K562 (cell line): ENCODE results near the gene KNCN.

ENCODE experiments used
- CTCF ChIP-seq, 3 experiments: IDR thresholded peaks in 2 of 3; conservative IDR thresholded peaks in 1 of 3; 2 replicates each; pipeline ENCODE4 v1.5.1; 2011 to 2012; ENCODE audit warnings: low read length in 3 of 3, mild to moderate bottlenecking in 3 of 3, control low read depth in 2 of 3, improper control_type of control experiment in 1 of 3, inconsistent platforms in 1 of 3, low read depth in 1 of 3, mixed read lengths in 1 of 3, moderate library complexity in 1 of 3; ENCODE audit not compliant: insufficient read depth in 2 of 3
- CUX1 ChIP-seq: fragments of 200-800 bp; sonication (Bioruptor generic); IDR thresholded peaks from 2 replicates; pipeline ENCODE4 v1.6.1; 2016; ENCODE audit warnings: missing genetic modification characterization, missing compliant biosample characterization
- FOXJ3 ChIP-seq: sonication (generic); formaldehyde crosslinking; IDR thresholded peaks from 2 replicates; pipeline ENCODE4 v1.4.0; 2020; ENCODE audit warnings: mild to moderate bottlenecking, missing genetic modification reagents
- MAZ ChIP-seq, 2 experiments: fragments of 450-650 bp in 1 of 2; sonication (generic) in 1 of 2; formaldehyde crosslinking; IDR thresholded peaks in 1 of 2; conservative IDR thresholded peaks in 1 of 2; 2 replicates each; pipeline versions ENCODE4 v1.4.0 to v1.5.0; 2020; ENCODE audit warnings: mild to moderate bottlenecking in 1 of 2, missing genetic modification reagents in 1 of 2
- ZBTB40 ChIP-seq, 2 experiments: fragments of 450-650 bp in 1 of 2; sonication (generic) in 1 of 2; formaldehyde crosslinking in 1 of 2; IDR thresholded peaks; 2 replicates each; pipeline versions ENCODE4 v1.7.1 to v1.9.0; 2016 to 2022; ENCODE audit warnings: inconsistent platforms in 1 of 2, mild to moderate bottlenecking in 1 of 2, missing genetic modification reagents in 1 of 2

- TF ChIP-seq FOXJ3 (no peak), CTCF (IDR thresholded peaks at IDR 0.05 in 2 of 3, conservative IDR thresholded peaks at IDR 0.05 in 1 of 3; ENCODE audit: insufficient read depth in 2 of 3, low read depth in 1 of 3, low read length in 3 of 3) (no peak), ZBTB40 (IDR thresholded peaks at IDR 0.05) (no peak), ZBTB40 (CRISPR knock-in tag; IDR thresholded peaks at IDR 0.05) (no peak), CUX1 (no peak), MAZ (CRISPR knock-in tag; conservative IDR thresholded peaks at IDR 0.05 in 1 of 2, IDR thresholded peaks at IDR 0.05 in 1 of 2) (no peak)
Observed at GRCh38 chr1:46581681-46582455, 30.4 kb upstream of the KNCN start.
